HT1080 (cell line): Measurements from ENCODE around the gene TRIM74. TPM values are rescaled to one million over a fixed set of nuclear protein-coding genes. Genes with fewer than 3 reads are reported as not detected.
"Not testable (repeated sequence)": the region's sequence is repeated elsewhere in the genome, so short reads cannot be mapped to it uniquely, and the experiment has no call there.

Source experiments
- DNase-seq: peaks from one replicate; pipeline ENCODE4 v3.0.0-alpha.2; 2015; ENCODE audit warnings: low read depth
- total RNA-seq: library from RNA; depleted of rRNA; stranded (reverse); fragments of >200 nt; shearing (Covaris generic); gene quantifications from 2 replicates; pipeline ENCODE4 v1.2.3, GENCODE V29; 2014

The TRIM74 gene
- total RNA-seq, 1 experiment from 2014 or later, result not detected

DNA sequence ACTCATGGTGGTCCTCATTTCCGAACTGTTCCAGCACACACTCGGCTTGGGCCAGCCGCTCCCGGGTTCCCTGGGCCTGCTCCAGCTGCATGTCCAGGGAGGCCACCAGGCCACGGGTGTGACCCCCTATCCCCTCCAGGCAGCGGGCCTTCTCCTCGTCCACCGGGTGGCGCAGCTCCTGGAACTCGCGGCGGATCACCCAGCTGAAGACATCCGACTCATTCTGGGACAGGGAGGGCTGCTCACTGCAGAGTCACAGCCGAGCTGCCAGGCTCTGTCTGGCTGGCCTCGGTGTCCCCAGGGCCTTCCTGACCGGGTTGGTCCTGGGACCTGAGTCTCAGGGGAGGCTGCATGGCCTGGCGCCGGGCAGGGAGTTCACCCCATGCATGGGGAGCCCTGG lies 9.2 kb downstream of the TRIM74 start:
- not testable (repeated sequence) for DNase-seq

DNA sequence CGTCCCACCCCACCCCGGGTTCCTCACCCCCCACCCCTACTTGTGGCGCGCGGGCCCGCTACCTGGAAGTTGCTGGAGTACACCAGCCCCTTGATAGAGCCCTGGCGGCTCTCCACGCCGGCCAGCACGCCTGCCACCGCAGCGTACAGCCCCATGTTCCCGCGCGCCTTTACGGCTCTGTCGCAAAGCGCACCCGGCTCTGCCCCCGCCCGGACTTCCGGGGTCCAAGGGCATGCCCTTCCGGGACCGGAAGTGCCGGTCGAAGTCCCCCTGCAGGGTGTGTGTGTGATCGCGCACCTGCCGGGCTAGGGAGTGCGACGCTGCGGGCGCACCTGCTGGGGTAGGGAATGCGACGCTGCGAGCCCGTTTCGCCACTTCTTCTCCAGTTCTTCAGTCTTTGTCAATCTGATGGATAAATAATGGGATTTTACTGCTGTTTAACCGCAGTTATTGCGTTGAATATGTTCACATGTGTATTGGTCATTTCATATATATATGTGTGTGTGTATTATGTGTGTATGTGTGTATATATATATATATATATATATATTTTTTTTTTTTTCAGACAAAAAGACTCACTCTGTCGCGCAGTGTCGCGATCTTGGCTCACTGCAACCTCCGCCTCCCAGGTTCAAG lies 14.6 kb downstream of the TRIM74 start:
- not testable (repeated sequence) for DNase-seq

DNA sequence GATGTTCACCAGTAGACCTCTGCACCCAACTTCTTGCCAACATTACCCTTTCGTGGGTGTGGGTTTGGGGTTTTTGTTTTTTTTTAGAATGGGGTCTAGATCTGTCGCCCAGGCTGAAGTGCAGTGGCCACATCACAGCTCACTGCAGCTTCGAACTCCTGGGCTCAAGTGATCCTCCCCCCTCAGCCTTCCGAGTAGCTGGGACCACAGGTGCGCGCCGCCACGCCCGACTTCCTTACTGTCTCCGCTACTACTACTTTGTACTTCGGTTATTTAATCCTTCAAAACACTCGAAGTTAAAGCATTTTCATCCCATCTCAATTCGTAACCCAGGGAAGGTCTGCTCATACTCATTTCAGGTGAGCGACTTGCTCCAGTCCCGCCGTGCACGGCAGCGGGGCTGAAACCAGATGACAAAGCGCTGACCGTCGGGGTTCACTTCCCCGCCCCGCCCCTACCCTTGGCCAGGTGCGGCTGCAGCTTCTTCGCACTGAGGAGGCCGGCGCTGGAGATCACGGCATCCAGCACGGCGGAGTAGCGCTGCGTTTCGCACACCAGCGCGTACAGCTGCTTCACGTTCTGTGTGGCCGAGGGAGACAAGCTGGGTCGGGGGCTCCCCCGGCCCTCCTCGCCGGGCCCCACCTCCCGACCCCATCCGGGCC lies 15.2 kb downstream of the TRIM74 start:
- not testable (repeated sequence) for DNase-seq

DNA sequence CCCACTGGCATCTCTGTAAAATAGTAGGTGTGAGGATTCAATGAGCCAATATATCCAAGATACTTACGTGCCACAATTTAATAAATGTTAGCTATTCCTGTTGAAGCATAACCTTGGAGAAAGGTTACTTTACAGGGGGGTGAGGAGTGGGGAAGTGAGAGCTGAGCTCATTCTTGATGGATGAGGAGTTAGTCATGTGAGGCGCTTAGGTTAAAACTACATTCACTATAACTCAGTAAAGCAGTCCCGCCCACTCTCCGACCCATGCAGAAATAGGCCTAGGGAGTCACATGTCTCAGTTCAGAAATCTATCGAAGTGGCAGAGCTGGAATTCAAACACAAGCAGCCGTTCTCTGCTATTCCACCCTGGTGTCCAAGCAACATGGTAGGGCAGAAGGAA lies 18.8 kb downstream of the TRIM74 start:
- not testable (repeated sequence) for DNase-seq

DNA sequence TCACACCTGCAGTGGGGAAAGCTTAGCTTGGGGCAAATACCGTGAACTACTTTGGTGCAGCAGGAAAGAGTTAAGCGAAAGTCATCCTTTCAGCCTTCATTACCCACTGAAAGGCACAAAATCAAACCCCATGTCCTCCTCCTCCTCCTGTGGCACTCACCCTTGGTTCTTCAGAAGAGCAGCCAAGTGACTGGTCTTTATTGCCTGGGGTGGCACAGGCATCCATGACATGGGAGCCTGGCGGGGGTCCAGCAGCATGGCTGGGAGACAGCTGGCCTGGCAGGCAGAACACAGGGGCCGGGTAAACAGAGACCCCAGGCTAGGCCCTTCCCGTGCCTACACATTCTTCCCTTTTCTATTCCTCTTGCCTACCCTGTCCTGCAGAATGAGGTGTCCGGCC lies 19.6 kb downstream of the TRIM74 start:
- not testable (repeated sequence) for DNase-seq

DNA sequence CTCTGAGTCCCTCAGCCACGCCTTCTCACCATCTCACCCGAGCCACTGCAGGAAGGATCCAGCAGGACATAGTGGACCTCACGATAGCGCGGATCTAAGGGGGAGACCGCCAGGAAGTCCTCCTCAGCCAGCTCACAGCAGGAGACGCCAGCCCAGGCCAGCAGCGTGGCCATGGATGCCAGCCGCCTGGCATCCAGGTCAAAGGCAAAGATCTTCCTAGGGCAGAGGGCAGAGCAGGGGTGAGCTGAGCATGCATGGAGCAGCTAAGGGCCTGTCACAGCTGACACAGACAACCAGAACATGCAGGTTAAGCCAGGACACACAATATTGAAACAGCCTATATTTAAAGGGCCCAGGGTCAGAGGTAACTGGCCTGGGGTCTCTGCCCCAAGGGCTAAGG lies 20.0 kb downstream of the TRIM74 start:
- DNase-seq, result not testable (repeated sequence)

DNA sequence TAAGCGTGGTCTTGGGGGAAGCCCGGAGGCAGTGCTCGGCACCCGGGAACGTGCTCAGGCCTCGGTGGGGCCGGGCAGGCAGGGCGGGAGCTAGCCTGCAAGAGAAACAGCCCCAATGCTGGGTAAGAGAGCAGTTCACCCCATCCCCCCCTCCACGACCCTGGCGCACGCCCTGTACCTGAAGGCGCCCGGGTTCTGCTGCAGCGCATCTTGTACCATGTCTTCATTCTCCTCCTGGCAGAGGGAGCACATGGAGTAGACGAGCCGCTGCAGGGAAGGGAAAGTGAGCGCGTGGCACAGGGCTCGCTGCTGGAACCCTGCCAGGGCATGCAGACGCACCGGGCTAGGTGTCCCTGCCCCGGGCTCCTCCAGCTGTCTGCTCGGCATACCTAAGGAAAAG lies 20.6 kb downstream of the TRIM74 start:
- DNase-seq, result not testable (repeated sequence)

DNA sequence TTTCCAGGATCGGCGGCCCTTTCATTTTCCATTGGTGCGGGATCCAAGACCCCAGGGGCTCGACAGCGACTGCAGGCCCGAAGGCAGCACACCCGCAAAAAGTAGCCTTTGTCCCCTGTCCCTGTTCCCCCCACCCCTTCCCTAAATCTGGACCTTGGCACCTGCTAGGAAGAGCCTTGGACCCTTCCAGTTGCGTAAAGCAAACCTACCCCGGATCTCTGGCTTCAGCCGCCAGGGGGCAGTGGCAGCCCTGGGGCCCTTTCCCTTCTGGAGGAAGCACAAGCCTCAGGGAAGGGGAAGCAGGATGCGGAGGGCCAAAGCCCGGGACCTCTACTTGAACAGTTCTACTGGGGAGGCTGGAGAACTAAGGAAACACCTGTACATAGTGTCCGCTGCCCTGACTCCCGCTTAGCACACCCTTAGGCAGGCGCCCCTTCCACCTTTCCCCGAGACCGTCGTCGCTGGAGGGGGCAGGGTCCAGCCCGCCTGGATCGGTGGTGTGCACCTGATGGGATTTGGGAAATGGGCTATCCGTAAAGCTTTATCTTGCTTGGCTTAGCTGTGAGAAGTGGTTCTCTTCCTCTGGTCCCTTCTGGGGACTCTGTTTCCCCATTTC lies 23.0 kb downstream of the TRIM74 start:
- DNase-seq, result not testable (repeated sequence)

DNA sequence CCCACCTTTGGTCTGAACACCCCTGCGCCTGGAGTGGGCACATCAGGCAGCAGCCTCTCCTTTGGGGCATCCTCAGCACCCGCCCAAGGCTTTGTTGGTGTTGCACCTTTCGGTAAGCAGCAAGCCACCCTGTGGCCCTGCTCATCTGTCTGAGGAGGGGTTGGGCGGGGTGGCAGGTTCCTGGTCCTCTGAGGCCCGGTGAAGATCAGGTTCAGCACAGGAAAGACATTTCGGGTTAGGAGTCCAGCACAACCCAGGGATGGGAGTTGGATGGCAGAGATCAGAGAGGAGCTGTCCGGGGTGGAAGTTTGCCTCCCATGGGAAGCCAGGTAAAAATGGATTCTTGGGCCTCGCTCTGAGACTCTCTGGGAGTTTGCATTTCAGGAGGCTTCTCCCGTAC lies 23.7 kb downstream of the TRIM74 start:
- DNase-seq, result not testable (repeated sequence)

DNA sequence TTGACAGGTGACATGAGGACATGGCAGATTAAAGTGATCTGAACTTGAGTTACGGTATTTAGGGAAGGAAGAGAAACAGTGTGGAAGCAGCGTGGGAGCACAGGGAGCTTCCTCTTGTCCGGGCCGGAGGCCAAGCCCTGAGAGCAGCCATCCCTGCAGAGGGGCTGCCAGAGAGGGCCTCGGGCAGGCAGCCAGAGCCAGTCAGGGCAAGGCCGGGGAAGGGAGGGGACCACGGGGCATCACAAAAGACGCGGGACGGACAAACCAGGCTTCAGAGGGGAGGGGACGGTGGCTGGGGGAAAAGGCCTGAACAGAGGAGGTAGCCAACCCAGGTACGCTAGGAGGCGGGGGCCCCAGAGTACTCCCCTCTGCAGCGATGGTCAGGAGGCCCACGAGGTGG lies 24.3 kb downstream of the TRIM74 start:
- DNase-seq, result not testable (repeated sequence)

DNA sequence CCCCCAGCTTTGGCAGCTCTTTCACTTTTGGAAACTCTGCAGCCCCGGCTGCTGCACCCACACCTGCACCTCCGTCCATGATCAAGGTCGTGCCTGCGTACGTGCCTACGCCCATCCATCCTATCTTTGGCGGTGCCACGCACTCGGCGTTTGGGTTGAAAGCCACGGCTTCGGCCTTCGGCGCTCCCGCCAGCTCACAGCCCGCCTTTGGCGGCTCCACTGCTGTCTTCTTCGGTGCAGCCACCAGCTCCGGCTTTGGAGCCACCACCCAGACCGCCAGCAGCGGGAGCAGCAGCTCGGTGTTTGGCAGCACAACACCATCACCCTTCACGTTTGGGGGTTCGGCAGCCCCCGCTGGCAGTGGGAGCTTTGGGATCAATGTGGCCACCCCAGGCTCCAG lies 26.3 kb downstream of the TRIM74 start:
- DNase-seq, result not testable (repeated sequence)

DNA sequence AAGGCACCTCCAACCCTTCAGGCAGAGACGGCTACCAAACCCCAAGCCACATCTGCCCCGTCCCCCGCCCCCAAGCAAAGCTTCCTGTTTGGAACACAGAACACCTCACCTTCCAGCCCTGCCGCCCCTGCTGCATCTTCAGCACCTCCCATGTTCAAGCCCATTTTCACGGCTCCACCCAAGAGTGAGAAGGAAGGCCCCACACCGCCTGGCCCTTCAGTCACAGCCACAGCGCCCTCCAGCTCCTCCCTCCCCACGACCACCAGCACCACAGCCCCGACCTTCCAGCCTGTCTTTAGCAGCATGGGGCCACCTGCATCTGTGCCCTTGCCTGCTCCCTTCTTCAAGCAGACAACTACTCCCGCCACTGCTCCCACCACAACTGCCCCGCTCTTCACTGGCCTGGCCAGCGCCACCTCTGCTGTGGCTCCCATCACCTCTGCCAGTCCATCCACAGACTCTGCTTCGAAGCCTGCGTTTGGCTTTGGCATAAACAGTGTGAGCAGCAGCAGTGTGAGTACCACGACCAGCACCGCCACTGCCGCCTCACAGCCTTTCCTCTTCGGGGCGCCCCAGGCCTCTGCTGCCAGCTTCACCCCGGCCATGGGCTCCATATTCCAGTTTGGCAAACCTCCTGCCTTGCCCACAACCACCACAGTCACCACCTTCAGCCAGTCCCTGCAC lies 27.1 kb downstream of the TRIM74 start:
- DNase-seq, result not testable (repeated sequence)

DNA sequence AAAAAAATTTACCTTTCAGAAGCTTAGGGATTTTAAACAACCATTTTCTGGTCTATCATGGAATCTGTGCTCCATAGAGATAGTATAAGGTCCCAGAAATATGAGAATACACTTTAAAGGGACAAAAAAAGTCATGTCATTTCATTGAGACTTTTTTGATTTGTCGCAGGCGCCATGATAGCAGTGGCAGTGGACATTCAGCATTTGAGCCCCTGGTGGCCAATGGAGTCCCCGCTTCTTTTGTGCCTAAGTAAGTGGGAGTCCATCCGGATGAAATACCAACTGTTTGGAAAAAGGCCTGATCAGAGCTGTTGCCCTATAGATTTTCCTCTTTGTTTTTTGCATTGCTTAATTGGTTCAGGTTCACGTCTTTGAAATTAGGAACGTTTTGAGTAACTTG lies 41.0 kb downstream of the TRIM74 start:
- DNase-seq, result not testable (repeated sequence)

DNA sequence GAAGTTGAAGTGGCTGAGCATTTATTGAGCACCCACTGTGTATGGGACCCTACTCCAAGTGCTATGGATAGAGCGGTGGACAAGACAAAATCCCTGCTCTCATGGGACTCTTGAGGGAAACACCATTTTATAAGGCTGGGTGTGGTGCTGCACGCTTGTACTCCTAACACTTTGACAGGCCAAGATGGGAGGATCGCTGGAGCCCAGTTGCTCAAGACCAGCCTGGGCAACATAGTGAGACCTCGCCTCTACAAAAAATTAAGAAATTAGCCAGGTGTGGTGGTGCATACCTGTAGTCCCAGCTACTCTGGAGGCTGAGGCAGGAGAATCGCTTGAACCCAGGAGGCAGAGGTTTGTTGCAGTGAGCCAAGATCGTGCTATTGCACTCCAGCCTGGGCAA lies 41.5 kb downstream of the TRIM74 start:
- DNase-seq, result not testable (repeated sequence)

DNA sequence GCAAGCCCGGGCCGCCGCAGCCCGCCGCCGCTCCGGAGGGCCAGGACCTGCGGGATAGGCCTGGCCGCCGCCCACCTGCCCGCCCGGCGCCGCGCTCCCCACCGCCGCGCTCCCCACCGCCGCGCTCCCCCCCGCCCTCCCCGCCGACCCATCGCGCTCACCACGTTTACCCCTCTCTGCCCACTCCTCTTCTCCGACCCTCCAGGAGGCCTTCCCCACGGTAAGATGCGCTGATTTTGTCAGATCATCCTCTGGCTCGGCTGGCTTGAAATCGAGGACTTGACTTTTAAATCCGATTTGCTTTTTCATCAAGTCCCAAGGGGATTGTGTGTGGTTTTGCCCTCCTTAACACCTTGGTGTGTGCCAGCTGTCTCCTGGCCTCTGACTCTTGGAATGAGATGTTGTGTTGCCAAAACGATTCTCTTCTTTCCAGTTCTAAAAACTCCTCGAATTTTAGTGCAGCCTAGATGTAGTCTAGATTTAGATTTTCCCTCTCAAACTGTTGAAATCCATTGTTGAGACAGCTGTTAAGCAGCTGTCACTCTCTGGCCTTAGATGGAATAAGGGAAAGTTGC lies 43.6 kb downstream of the TRIM74 start:
- no peak for DNase-seq

DNA sequence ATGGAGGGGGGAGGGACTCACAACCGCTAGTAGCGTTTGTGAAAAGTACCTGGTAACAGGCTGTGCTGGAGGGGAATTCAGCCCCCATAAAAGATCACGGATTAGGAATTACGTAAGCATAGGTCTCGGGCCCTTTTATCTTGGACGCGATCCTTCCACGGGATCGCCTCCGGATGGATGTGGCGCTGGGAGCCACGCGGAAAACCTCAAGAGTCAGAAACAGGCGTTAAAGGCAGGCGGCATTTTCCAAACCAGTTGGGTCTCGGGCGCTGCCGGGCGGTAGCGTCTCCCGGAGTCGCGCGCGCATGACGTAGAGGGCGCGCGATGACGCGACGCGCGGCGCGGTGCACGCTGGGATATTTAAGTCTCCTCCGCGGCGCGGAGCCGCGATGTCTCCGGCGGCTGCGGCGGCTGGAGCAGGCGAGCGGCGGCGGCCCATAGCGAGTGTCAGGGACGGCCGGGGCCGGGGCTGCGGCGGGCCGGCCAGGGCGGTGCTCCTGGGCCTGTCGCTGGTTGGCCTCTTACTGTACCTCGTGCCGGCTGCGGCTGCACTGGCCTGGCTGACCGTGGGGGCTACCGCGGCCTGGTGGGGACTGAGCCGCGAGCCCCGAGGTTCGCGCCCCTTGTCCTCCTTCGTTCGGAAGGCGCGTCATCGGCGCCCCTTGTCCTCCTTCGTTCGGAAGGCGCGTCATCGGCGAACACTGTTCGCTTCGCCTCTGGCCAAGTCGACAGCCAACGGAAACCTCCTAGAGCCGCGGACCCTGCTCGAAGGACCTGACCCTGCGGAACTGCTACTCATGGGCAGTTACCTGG lies 44.3 kb downstream of the TRIM74 start, which contains the start of gene POM121:
Gene POM121, plus strand, starts transcription at position 363 of the 813 bp plus-strand sequence. Its CDS starts 27 bp downstream, at position 390.
- DNase-seq, result peak; percentile 81

DNA sequence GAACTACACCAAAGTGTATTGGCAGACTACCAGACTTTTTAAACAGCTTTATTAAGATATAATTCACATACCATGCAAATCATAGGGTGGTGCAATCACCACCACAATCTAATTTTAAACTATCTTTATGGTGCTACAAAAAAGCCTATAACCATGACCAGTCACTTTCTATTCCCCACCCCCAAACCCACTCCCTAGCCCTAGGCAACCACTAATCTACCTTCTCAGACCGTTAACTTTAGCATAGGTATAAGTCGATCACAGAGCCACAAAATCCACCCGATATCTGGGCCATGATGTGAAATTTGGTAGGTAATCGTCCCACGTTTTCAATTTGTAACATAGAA lies 44.9 kb downstream of the TRIM74 start:
- DNase-seq, result no peak

DNA sequence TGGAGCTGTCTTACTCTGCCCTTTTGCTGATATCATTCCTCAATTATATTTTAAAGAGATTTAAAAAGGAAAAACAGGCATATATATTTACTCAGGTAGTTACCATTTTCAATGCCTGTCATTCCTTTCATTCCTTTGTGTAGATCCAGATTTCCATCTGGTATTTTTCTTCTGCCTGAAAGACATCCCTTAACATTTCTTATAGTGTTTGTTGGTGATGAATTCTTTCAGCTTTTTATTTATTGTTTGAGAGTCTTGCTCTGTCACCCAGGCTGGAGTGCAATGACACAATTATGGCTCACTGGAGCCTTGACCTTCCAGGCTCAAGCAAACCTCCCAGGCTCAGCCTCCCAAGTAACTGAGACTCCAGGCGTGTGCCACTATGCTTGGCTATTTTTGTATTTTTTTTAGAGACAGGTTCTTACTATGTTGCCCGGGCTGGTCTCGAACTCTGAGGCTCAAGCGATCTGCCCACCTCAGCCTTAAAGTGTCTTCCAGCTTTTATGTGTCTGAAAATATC lies 50.0 kb downstream of the TRIM74 start:
- DNase-seq, result no peak

DNA sequence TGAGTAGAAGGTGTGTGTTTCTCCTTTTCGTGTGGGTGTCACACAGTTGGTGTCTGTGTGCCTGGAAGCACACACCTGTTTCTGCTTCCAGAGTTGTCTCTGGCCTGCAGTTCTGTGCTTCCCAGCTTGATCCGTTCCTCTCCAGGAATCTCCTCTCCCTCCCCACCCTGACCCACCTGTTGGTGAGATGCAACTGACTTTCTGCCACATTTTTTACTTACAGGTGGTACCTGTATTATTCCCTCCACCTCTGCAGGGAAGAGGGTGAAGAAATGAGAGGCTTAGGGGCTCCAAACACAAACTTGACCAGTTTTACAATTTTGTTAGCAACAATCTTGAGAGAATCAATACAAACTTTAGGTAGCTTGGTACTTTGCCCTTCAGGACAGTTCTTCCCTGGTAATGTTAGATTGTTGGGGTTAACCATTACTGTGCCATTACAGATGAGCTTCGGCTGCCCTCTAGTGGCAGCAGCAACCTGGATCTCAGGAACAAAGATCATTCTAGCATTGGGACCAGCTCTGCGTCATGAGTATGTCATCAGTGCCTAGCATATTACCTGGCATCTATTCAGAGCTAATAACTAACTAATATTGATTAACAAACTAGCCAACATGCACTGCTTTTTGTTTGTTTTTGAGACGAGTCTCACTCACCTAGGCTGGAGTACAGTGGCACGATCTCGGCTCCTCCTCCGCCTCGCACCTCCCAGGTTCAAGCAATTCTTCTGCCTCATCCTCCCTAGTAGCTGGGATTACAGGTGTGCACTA lies 54.3 kb downstream of the TRIM74 start:
- peak; percentile 52 for DNase-seq

DNA sequence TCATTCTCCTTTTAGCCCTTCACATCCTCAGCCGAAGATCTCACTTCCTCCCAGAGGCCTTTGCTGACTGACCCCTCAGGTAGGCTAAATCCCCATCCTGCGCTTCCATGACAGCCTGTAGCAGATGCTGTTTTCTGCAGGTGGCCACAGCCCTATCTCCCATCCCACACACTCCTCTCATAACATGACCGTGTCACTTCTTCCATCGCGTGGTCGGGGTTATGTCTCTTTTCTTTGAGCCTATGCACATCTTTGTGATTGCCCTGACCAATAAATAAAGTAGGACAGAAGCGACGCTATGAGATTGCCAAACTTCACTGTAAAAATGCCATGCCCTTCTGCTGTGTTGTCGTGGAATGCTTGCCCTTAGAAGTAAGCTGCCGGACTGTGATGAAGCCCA lies 55.5 kb downstream of the TRIM74 start:
- DNase-seq, result not testable (repeated sequence)
